Measurements from ENCODE around the gene VWA7.
"Not testable (repeated sequence)": the region's sequence is repeated elsewhere in the genome, so short reads cannot be mapped to it uniquely, and the experiment has no call there.

The VWA7 gene

GRCh38 chr6:31801031-31801927, 24.2 kb upstream of the VWA7 start:
- ATAC-seq: not testable (repeated sequence)

GRCh38 chr6:31799781-31800180, 22.7 kb upstream of the VWA7 start:
- no peak for ATAC-seq

- no peak for ATAC-seq
Measured at GRCh38 chr6:31797588-31797987, 20.5 kb upstream of the VWA7 start.

- ATAC-seq: no peak
Measured at GRCh38 chr6:31796993-31797385, 19.9 kb upstream of the VWA7 start.

GRCh38 chr6:31795616-31796298, 18.6 kb upstream of the VWA7 start, which contains the start of gene VARS1:
VARS1 (minus strand) TSS chr6:31795752; CDS start chr6:31795217, 535 bp downstream.
- peak; percentile 86 to 88 for ATAC-seq

- peak; percentile 25 to 32 for ATAC-seq
Measured at GRCh38 chr6:31794866-31795615, 17.9 kb upstream of the VWA7 start.

- ATAC-seq: no peak
Measured at GRCh38 chr6:31794294-31794865, 17.3 kb upstream of the VWA7 start.

- ATAC-seq: not testable (repeated sequence)
Measured at GRCh38 chr6:31793927-31794245, 16.8 kb upstream of the VWA7 start.

GRCh38 chr6:31792761-31793171, 15.6 kb upstream of the VWA7 start:
- peak in 1 of 2 donors; percentile 36 for ATAC-seq

GRCh38 chr6:31792090-31792374, 14.9 kb upstream of the VWA7 start:
- no peak for ATAC-seq

GRCh38 chr6:31791324-31792089, 14.4 kb upstream of the VWA7 start:
- ATAC-seq: no peak

GRCh38 chr6:31785475-31785874, 8.3 kb upstream of the VWA7 start:
- no peak for ATAC-seq

GRCh38 chr6:31784098-31784925, 7.2 kb upstream of the VWA7 start:
- ATAC-seq: no peak

GRCh38 chr6:31782126-31782855, 5.2 kb upstream of the VWA7 start:
- no peak for ATAC-seq

GRCh38 chr6:31781244-31782125, 4.4 kb upstream of the VWA7 start:
- ATAC-seq: no peak

GRCh38 chr6:31780507-31781243, 3.5 kb upstream of the VWA7 start:
- no peak for ATAC-seq

- no peak for ATAC-seq
Measured at GRCh38 chr6:31779908-31780307, 2.8 kb upstream of the VWA7 start.

GRCh38 chr6:31778999-31779885, 2.1 kb upstream of the VWA7 start:
- no peak for ATAC-seq
